ENCODE measurements around the gene LINGO3. TPM values are rescaled to one million over a fixed set of nuclear protein-coding genes. Genes with fewer than 3 reads are reported as not detected.

Gene LINGO3
- total RNA-seq, 3 donors from 2014 or later (not counting 1 experiment from before 2014, with no cell fraction given), result 0.68 to 1.0 (median 0.84) TPM

GRCh38 chr19:2330255-2330631, 22.3 kb upstream of the LINGO3 start:
- Histone ChIP-seq H3K4me1 (ENCODE audit: control insufficient read depth, insufficient read depth, low read length) (peaks cover 68% of the 10 kb centered on the region), H3K36me3 (ENCODE audit: control insufficient read depth, insufficient read depth, low read length) (peaks cover 6% of the 10 kb centered on the region), H3K27me3 (ENCODE audit: control insufficient read depth, insufficient read depth, low read length) (no peaks in the 10 kb centered on the region), H3K27ac (ENCODE audit: low read length) (no peak overlapping the region), H3K4me3 (ENCODE audit: low read length) (no peak overlapping the region), H3K9me3 (ENCODE audit: control insufficient read depth, insufficient read depth, low read length) (no peaks in the 10 kb centered on the region)
- no peak for TF ChIP-seq CTCF (IDR thresholded peaks at IDR 0.05)
- DNase-seq (no peak), ATAC-seq (no peak)
- Mint-ChIP-seq H3K27ac (peak overlapping the region; percentile 91 to 98), H3K4me1 (peaks cover 25 to 57% of the 10 kb centered on the region in 2 donors), H3K36me3 (no peaks in the 10 kb centered on the region), H3K4me3 (peak overlapping the region; percentile 65), H3K27me3 (ENCODE audit: low read depth in 2 of 2) (no peaks in the 10 kb centered on the region), H3K9me3 (no peaks in the 10 kb centered on the region)
- intact Hi-C loops (cut with micrococcal nuclease), result no loop called here
- WGBS (ENCODE audit: insufficient coverage), result 88% methylated on average over 10 of the region's 10 CpGs

- H3K27me3 Mint-ChIP-seq (ENCODE audit: low read depth in 2 of 2), result no peaks in the 10 kb centered on the region
- H3K4me3 ChIP-seq (ENCODE audit: low read length), result peak overlapping the region; percentile 93
- H3K4me3 Mint-ChIP-seq, result peak overlapping the region; percentile 93
- H3K27me3 ChIP-seq (ENCODE audit: control insufficient read depth, insufficient read depth, low read length), result no peaks in the 10 kb centered on the region
- WGBS (ENCODE audit: insufficient coverage), result 85% methylated on average over 11 of the region's 13 CpGs
- ATAC-seq (no peak), DNase-seq (no peak)
- H3K9me3 ChIP-seq (ENCODE audit: control insufficient read depth, insufficient read depth, low read length), result no peaks in the 10 kb centered on the region
- no peak for TF ChIP-seq CTCF (IDR thresholded peaks at IDR 0.05)
- no peak overlapping the region for H3K27ac ChIP-seq (ENCODE audit: low read length)
- peaks cover 6% of the 10 kb centered on the region for H3K36me3 ChIP-seq (ENCODE audit: control insufficient read depth, insufficient read depth, low read length)
- H3K9me3 Mint-ChIP-seq, result no peaks in the 10 kb centered on the region
- H3K4me1 Mint-ChIP-seq, result peaks cover 25 to 57% of the 10 kb centered on the region in 2 donors
- intact Hi-C loops (cut with micrococcal nuclease), result loop anchor here (10.0 kb wide), 1 partner anchor 55 kb away; no protein-coding TSS in a partner anchor
- H3K36me3 Mint-ChIP-seq, result no peaks in the 10 kb centered on the region
- peaks cover 75% of the 10 kb centered on the region for H3K4me1 ChIP-seq (ENCODE audit: control insufficient read depth, insufficient read depth, low read length)
- peak overlapping the region; percentile 91 to 98 for H3K27ac Mint-ChIP-seq
Measured at GRCh38 chr19:2329501-2329916, 21.6 kb upstream of the LINGO3 start.

GRCh38 chr19:2329149-2329478, 21.2 kb upstream of the LINGO3 start:
- ATAC-seq (no peak), DNase-seq (no peak)
- H3K4me3 ChIP-seq (ENCODE audit: low read length), result peak overlapping the region; percentile 93
- H3K4me3 Mint-ChIP-seq, result peak overlapping the region; percentile 93
- no peaks in the 10 kb centered on the region for H3K36me3 Mint-ChIP-seq
- peak overlapping the region; percentile 49 for H3K27ac ChIP-seq (ENCODE audit: low read length)
- no peaks in the 10 kb centered on the region for H3K9me3 ChIP-seq (ENCODE audit: control insufficient read depth, insufficient read depth, low read length)
- 8% methylated on average over 16 of the region's 16 CpGs for WGBS (ENCODE audit: insufficient coverage)
- no peaks in the 10 kb centered on the region for H3K27me3 ChIP-seq (ENCODE audit: control insufficient read depth, insufficient read depth, low read length)
- H3K27ac Mint-ChIP-seq, result peak overlapping the region; percentile 91 to 98
- no peaks in the 10 kb centered on the region for H3K27me3 Mint-ChIP-seq (ENCODE audit: low read depth in 2 of 2)
- TF ChIP-seq CTCF (IDR thresholded peaks at IDR 0.05), result no peak
- H3K4me1 Mint-ChIP-seq, result peaks cover 25 to 57% of the 10 kb centered on the region in 2 donors
- peaks cover 78% of the 10 kb centered on the region for H3K4me1 ChIP-seq (ENCODE audit: control insufficient read depth, insufficient read depth, low read length)
- H3K36me3 ChIP-seq (ENCODE audit: control insufficient read depth, insufficient read depth, low read length), result peaks cover 8% of the 10 kb centered on the region
- intact Hi-C loops (cut with micrococcal nuclease), result loop anchor here (10.0 kb wide), 1 partner anchor 54 kb away; no protein-coding TSS in a partner anchor
- H3K9me3 Mint-ChIP-seq, result no peaks in the 10 kb centered on the region

All from natural killer cell (primary cell).